ENCODE measurements around the gene PIP4K2A.

PIP4K2A gene

DNA sequence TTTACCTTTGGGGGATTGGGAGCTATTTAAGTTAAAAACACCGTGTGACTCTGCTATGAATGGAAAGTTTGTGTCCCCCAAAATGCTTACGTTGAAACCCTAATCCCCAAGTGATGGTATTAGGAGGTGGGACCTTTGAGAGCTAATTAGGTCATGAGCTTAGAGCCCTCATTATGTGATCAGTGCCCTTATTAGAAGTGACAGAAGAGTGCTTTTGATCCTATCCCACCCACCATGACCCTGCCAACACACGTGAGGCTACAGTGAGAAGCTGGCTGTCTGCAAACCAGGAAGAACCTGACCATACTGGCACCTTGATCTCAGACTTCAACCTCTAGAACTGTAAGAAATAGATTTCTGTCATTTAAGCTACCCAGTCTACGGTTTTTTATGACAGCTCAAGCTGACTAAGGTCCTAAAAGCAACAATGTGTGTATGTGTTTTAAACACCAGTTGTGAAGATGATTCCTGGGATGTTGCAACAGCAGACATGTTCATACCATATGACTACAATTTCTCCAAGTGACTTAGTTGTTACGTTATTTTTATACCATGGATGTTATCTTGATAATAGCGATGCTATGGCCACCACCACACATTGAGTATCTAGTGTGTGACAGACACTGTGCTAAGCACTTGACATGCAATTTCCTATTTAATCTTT, 124.4 kb downstream of the PIP4K2A start:
- H3K27me3 ChIP-seq (ENCODE audit: control insufficient read depth, insufficient read depth, low read length, poor library complexity, severe bottlenecking) = no peaks in the 10 kb centered on the region
- no peak overlapping the region for H3K4me3 ChIP-seq (ENCODE audit: insufficient read depth, low read depth, low read length)
- H3K4me1 ChIP-seq (ENCODE audit: control insufficient read depth, insufficient read depth, low read length) = peaks cover 5% of the 10 kb centered on the region
- no peak overlapping the region for H3K27ac ChIP-seq (ENCODE audit: insufficient read depth, low read depth, low read length, poor library complexity, severe bottlenecking)
- H3K9me3 ChIP-seq (ENCODE audit: control insufficient read depth, low read length) = no peaks in the 10 kb centered on the region
- H3K36me3 ChIP-seq (ENCODE audit: control insufficient read depth, insufficient read depth, low read length) = no peaks in the 10 kb centered on the region
- 75 to 79% methylated on average over 6 of the region's 6 CpGs for WGBS, 2 experiments

DNA sequence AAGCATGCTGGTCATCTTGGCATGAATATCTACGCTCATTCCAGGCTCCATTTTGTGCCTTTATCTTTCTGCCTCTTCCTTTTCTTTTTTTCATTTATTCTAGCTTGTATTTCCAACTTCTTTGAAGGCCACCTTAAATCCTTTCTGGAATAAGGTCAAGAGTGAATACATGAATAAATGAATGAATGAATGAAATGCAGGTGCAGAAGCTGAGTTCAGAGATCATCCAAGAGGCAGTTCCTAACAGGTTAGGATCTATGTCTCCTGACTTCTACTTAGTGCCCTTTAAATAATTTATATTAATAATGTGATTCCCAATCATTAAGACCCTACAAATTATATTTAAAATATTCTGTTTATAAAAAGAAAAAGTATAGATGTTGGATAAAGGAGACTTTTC, 125.9 kb downstream of the PIP4K2A start:
- no peaks in the 10 kb centered on the region for H3K9me3 ChIP-seq (ENCODE audit: control insufficient read depth, low read length)
- H3K27ac ChIP-seq (ENCODE audit: insufficient read depth, low read depth, low read length, poor library complexity, severe bottlenecking) = no peak overlapping the region
- 94 to 96% methylated on average over 1 of the region's 1 CpG for WGBS, 2 experiments
- no peaks in the 10 kb centered on the region for H3K36me3 ChIP-seq (ENCODE audit: control insufficient read depth, insufficient read depth, low read length)
- H3K4me1 ChIP-seq (ENCODE audit: control insufficient read depth, insufficient read depth, low read length) = peaks cover 5% of the 10 kb centered on the region
- H3K4me3 ChIP-seq (ENCODE audit: insufficient read depth, low read depth, low read length) = no peak overlapping the region
- H3K27me3 ChIP-seq (ENCODE audit: control insufficient read depth, insufficient read depth, low read length, poor library complexity, severe bottlenecking) = no peaks in the 10 kb centered on the region

DNA sequence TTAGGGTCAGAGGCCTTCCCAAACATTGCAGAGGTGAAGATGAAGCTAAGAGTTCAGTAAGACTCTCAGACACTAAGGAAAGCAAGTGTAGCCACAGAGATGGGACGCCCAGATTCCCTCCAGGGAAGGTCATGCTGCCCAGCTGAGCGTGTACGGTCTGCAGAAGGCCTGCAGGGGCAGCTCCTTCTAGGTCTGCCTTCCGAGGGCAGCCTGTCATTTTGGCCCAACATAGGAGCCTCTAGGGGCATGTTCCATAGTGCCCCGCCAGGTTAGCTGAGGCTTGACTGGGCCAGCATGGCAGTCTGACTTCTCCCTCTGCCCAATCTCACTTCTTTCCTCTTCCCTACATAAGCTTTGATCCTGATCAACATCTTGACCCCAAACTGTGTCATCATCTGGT, 130.7 kb downstream of the PIP4K2A start:
- Histone ChIP-seq H3K4me3 (ENCODE audit: insufficient read depth, low read depth, low read length) (no peak overlapping the region), H3K9me3 (ENCODE audit: control insufficient read depth, low read length) (no peaks in the 10 kb centered on the region), H3K4me1 (ENCODE audit: control insufficient read depth, insufficient read depth, low read length) (no peaks in the 10 kb centered on the region), H3K27me3 (ENCODE audit: control insufficient read depth, insufficient read depth, low read length, poor library complexity, severe bottlenecking) (no peaks in the 10 kb centered on the region), H3K27ac (ENCODE audit: insufficient read depth, low read depth, low read length, poor library complexity, severe bottlenecking) (no peak overlapping the region), H3K36me3 (ENCODE audit: control insufficient read depth, insufficient read depth, low read length) (no peaks in the 10 kb centered on the region)
- WGBS, 2 experiments = 90 to 91% methylated on average over 5 of the region's 5 CpGs

DNA sequence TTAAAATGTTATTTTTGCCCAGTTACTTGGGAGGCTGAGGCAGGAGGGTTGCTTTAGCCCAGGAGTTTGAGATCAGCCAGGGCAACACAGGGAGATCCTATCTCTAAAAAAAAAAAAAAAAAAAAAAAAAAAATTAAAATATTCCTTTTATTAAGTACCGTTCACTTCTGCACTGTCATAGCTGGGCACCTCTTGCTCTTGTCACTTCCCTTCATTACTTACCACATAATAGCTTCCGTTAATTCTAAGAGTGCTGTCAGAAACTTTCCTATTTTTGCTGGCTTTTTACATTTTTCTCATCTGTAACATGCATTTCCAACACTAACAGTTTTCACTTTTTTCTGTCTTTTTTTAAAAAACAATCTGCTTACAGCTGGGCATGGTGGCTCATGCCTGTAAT, 132.9 kb downstream of the PIP4K2A start:
- no peaks in the 10 kb centered on the region for H3K27me3 ChIP-seq (ENCODE audit: control insufficient read depth, insufficient read depth, low read length, poor library complexity, severe bottlenecking)
- no peak overlapping the region for H3K27ac ChIP-seq (ENCODE audit: insufficient read depth, low read depth, low read length, poor library complexity, severe bottlenecking)
- no peaks in the 10 kb centered on the region for H3K9me3 ChIP-seq (ENCODE audit: control insufficient read depth, low read length)
- no peak overlapping the region for H3K4me3 ChIP-seq (ENCODE audit: insufficient read depth, low read depth, low read length)
- no peaks in the 10 kb centered on the region for H3K4me1 ChIP-seq (ENCODE audit: control insufficient read depth, insufficient read depth, low read length)
- 95 to 97% methylated on average over 2 of the region's 2 CpGs for WGBS, 2 experiments
- no peaks in the 10 kb centered on the region for H3K36me3 ChIP-seq (ENCODE audit: control insufficient read depth, insufficient read depth, low read length)

DNA sequence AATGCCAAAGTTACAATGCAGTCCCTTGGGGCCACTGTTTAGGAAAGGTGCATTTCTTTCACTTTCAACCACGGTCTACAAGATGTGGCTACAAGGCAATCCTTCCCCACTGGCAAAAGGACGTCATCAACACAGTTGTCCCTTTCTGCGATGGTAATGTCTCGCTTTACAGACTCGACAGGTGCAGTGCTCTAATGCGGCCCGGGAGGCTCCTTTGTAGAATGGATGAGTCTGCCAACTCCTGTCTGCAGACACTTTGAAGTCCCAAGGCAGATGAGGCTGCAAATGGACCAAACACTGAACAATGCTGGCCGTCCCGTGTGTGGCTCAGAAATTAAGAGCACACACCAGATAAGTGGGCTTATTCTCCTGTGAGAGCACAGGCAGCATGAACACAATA, 133.7 kb downstream of the PIP4K2A start:
- Histone ChIP-seq H3K4me1 (ENCODE audit: control insufficient read depth, insufficient read depth, low read length) (no peaks in the 10 kb centered on the region), H3K9me3 (ENCODE audit: control insufficient read depth, low read length) (no peaks in the 10 kb centered on the region), H3K4me3 (ENCODE audit: insufficient read depth, low read depth, low read length) (no peak overlapping the region), H3K27ac (ENCODE audit: insufficient read depth, low read depth, low read length, poor library complexity, severe bottlenecking) (no peak overlapping the region), H3K36me3 (ENCODE audit: control insufficient read depth, insufficient read depth, low read length) (no peaks in the 10 kb centered on the region), H3K27me3 (ENCODE audit: control insufficient read depth, insufficient read depth, low read length, poor library complexity, severe bottlenecking) (no peaks in the 10 kb centered on the region)
- 95 to 96% methylated on average over 9 of the region's 9 CpGs for WGBS, 2 experiments

DNA sequence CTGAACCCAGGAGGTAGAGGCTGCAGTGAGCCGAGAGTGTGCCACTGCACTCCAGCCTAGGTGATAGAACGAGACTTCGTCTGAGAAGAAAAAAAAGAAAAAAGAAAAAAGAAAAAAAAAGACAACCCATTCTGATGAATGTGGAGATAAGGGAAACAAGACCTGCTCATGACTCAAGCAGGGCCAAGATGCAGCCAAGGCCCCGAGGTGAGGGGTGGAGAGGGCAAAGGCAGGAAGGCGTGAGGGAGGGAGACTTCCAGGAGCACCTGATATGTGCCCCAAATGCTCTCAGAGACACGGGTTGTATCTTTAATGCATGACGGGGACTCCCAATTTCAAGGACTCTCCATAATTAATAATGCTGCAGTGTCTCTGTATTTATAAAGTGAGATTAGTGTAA, 134.6 kb downstream of the PIP4K2A start:
- Histone ChIP-seq H3K27ac (ENCODE audit: insufficient read depth, low read depth, low read length, poor library complexity, severe bottlenecking) (no peak overlapping the region), H3K27me3 (ENCODE audit: control insufficient read depth, insufficient read depth, low read length, poor library complexity, severe bottlenecking) (no peaks in the 10 kb centered on the region), H3K9me3 (ENCODE audit: control insufficient read depth, low read length) (no peaks in the 10 kb centered on the region), H3K4me1 (ENCODE audit: control insufficient read depth, insufficient read depth, low read length) (no peaks in the 10 kb centered on the region), H3K36me3 (ENCODE audit: control insufficient read depth, insufficient read depth, low read length) (no peaks in the 10 kb centered on the region), H3K4me3 (ENCODE audit: insufficient read depth, low read depth, low read length) (no peak overlapping the region)
- 94 to 98% methylated on average over 7 of the region's 7 CpGs for WGBS, 2 experiments

DNA sequence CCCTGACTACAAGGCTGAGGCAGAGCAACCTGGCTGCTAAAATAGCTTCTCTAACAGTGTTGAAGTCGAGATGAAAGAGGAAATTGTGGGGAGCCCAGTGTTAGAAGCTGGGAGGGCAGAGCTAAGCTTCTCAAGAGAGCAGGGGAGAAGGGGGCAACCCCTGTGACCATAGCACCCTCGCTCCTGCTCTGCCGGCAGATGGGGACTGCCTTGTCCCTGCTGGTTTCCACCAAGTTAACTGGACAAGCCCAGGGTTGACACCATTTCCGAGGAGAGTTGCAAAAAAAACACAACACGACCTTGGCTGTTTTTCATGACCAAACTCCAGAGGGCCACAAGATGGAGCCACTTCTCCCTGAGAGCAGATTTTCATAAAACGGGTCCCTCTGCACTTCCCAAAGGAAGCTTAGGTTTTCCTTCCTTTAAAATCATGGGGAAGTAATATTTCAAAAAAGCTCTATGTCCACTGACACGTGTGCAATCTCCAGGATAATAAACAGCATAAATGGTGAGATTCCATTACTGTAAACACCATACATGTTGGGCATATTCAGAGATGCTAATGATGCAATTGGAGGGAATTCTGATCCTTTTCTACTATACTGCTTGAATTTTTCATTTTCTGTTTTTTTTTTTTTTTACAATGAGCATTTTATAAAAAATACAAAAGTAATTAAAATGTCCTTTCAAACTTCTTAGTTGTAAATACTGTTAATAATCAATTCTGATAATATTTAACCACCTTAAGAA, 140.4 kb downstream of the PIP4K2A start:
- Histone ChIP-seq H3K36me3 (ENCODE audit: control insufficient read depth, insufficient read depth, low read length) (no peaks in the 10 kb centered on the region), H3K27ac (ENCODE audit: insufficient read depth, low read depth, low read length, poor library complexity, severe bottlenecking) (no peak overlapping the region), H3K4me3 (ENCODE audit: insufficient read depth, low read depth, low read length) (no peak overlapping the region), H3K9me3 (ENCODE audit: control insufficient read depth, low read length) (no peaks in the 10 kb centered on the region), H3K27me3 (ENCODE audit: control insufficient read depth, insufficient read depth, low read length, poor library complexity, severe bottlenecking) (no peaks in the 10 kb centered on the region), H3K4me1 (ENCODE audit: control insufficient read depth, insufficient read depth, low read length) (no peaks in the 10 kb centered on the region)
- WGBS, 2 experiments = 71 to 74% methylated on average over 7 of the region's 7 CpGs

DNA sequence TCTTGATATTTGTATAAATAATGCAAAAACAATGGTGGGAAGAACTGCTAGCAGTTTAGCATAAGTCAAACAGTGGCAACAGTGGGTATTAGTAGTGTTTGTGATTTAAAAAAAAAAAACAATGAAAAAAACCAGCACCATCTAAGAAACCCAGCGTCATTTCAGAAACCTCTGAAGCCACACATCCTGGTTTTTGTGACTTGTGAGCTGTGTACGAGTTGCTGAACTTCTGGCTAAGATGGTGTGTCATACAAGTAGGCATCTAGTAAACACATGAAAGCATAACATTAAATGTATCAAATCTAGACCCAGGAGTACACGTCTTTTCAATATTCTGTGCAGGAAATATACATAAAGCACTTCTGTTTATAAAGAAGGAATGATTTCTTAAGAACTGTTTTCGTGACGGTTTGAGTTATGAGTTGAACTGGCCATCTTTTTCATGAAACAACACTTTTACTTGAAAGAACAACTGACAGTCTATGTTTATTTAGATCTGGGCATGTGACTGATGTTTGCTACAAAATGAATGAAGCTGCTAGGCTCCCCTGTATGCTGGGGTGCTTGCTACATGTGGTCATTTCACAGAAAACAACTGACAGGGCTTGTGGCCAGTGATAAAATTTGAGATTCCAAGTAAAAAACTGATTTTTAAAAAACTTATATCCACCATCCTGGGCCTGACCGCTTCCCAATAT, 143.5 kb downstream of the PIP4K2A start:
- Histone ChIP-seq H3K36me3 (ENCODE audit: control insufficient read depth, insufficient read depth, low read length) (no peaks in the 10 kb centered on the region), H3K27me3 (ENCODE audit: control insufficient read depth, insufficient read depth, low read length, poor library complexity, severe bottlenecking) (no peaks in the 10 kb centered on the region), H3K4me1 (ENCODE audit: control insufficient read depth, insufficient read depth, low read length) (no peaks in the 10 kb centered on the region), H3K4me3 (ENCODE audit: insufficient read depth, low read depth, low read length) (no peak overlapping the region), H3K27ac (ENCODE audit: insufficient read depth, low read depth, low read length, poor library complexity, severe bottlenecking) (no peak overlapping the region), H3K9me3 (ENCODE audit: control insufficient read depth, low read length) (no peaks in the 10 kb centered on the region)
- 73 to 82% methylated on average over 4 to 6 of the region's 6 CpGs for WGBS, 2 experiments

DNA sequence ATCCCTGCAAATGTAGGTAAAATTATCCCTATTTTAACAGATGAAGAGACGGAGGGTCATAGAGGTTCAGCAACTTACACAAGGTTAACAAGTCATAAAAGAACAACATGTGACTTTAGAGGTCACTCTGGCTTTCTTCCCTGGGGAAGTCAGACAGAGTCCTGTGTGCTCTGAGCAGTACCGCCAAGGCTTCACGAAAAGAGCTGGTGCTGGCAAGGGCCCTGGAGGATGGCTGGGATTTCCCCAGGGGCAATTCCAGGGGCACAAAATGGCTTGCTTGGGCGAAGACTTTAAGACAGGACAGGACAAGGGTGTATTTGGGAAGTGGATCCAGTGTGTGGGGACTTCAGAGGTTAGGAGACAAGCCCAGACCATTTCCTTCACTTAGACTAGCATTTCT, 144.1 kb downstream of the PIP4K2A start:
- Histone ChIP-seq H3K4me3 (ENCODE audit: insufficient read depth, low read depth, low read length) (no peak overlapping the region), H3K27me3 (ENCODE audit: control insufficient read depth, insufficient read depth, low read length, poor library complexity, severe bottlenecking) (no peaks in the 10 kb centered on the region), H3K27ac (ENCODE audit: insufficient read depth, low read depth, low read length, poor library complexity, severe bottlenecking) (no peak overlapping the region), H3K4me1 (ENCODE audit: control insufficient read depth, insufficient read depth, low read length) (no peaks in the 10 kb centered on the region), H3K36me3 (ENCODE audit: control insufficient read depth, insufficient read depth, low read length) (no peaks in the 10 kb centered on the region), H3K9me3 (ENCODE audit: control insufficient read depth, low read length) (no peaks in the 10 kb centered on the region)
- WGBS, 2 experiments = 93 to 94% methylated on average over 4 of the region's 4 CpGs

DNA sequence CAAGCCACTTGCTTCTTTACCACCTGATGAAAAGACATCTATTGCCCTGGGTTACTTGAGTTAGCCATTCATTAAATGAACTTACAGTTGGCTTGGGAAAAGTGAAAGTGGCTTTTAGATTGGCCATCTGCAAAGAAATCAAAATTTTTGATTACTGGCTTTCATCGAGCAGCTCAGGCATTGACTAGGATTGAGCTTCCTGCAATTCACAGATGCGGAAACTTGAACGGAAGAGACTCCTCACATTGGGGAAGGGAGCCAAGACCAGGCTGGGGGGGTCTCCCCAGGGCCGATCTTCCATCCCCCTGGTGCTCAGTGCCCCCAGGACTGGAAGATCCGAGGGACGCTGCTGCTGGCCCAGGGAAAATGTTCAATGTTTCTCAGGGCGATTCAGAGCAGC, 145.4 kb downstream of the PIP4K2A start:
- no peak overlapping the region for H3K27ac ChIP-seq (ENCODE audit: insufficient read depth, low read depth, low read length, poor library complexity, severe bottlenecking)
- no peaks in the 10 kb centered on the region for H3K4me1 ChIP-seq (ENCODE audit: control insufficient read depth, insufficient read depth, low read length)
- H3K4me3 ChIP-seq (ENCODE audit: insufficient read depth, low read depth, low read length) = no peak overlapping the region
- H3K27me3 ChIP-seq (ENCODE audit: control insufficient read depth, insufficient read depth, low read length, poor library complexity, severe bottlenecking) = no peaks in the 10 kb centered on the region
- no peaks in the 10 kb centered on the region for H3K9me3 ChIP-seq (ENCODE audit: control insufficient read depth, low read length)
- WGBS, 2 experiments = 95 to 96% methylated on average over 7 of the region's 7 CpGs
- H3K36me3 ChIP-seq (ENCODE audit: control insufficient read depth, insufficient read depth, low read length) = no peaks in the 10 kb centered on the region

Measured in ectodermal cell (in vitro differentiated cells).